Fibroblast of the aortic adventitia (primary cell): ENCODE measurements around the gene CEP112. TPM values are rescaled to one million over a fixed set of nuclear protein-coding genes. Genes with fewer than 3 reads are reported as not detected.

Experiments used
- DNase-seq: peaks from one replicate; pipeline ENCODE4 v3.0.0-alpha.2; 2010; ENCODE audit warnings: low read depth
- H3K4me3 ChIP-seq: 2 replicates; pipeline ENCODE4 v1.5.1; 2011; ENCODE audit warnings: low read depth, mild to moderate bottlenecking, control low read depth, low read length, moderate library complexity
- CTCF ChIP-seq: IDR thresholded peaks from 2 replicates; pipeline ENCODE4 v1.5.1; 2011; ENCODE audit warnings: mild to moderate bottlenecking, low read length, control low read depth, inconsistent platforms; ENCODE audit not compliant: insufficient read depth
- total RNA-seq: library from RNA; depleted of rRNA; stranded (reverse); fragments of >200 nt; gene quantifications from 2 replicates; pipeline ENCODE4 v1.2.3, GENCODE V29; 2012; ENCODE audit warnings: low replicate concordance

CEP112 gene
- total RNA-seq: 7.2 and 10.6 TPM in 2 replicates

DNA sequence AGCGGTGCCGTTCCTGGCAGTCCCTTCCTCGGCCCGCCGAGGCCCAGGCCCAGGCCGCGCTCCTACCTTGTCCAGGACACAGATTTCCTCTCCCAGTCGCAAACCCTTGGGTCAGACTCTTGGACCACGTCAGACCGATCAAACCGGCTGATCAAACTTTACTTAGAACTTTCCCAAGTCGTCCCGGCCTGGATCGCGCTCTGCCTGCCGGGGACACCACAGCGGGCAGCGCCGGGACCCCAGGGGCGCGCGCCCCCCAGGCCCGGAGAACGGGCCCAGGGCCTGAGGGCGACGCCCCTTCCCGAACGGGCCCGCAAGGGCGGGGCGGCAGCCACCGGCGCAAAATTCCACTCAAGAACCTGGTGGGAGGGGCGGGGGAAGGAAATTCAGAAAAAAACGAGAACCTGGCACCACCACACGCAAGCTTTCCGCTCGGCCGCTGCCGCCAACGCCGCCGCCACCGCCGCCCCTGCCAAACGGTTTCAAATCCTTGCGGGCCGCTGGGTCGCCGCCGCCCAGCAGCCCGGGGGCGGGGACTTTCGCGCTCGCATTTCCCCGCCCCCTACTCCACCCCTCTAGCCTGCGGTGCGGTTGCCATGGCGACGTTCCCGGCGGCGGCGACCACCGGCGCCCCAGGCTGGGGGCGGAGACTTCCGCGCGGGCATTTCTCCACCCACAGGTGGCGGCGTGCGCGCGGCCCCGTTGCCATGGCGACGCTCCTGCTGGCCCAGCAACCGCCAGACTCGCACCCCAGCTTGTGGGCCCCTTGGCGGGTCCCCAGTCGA is at the start of gene CEP112:
Gene CEP112 (minus strand): TSS at position 541 of the 785 bp plus-strand sequence.
- peak within 1 kb of the TSS; percentile 71 for H3K4me3 ChIP-seq
- DNase-seq: peak; percentile 49
- no peak for TF ChIP-seq CTCF

- H3K4me3 ChIP-seq: no peak overlapping the region
- TF ChIP-seq CTCF: no peak
- peak; percentile 40 for DNase-seq
Measured at GRCh38 chr17:66240630-66241029, 48.7 kb upstream of the CEP112 start.

GRCh38 chr17:66240013-66240412 is 48.1 kb upstream of the CEP112 start:
- DNase-seq: no peak
- no peak for TF ChIP-seq CTCF
- no peak overlapping the region for H3K4me3 ChIP-seq

- no peak for DNase-seq
- H3K4me3 ChIP-seq: no peak overlapping the region
- TF ChIP-seq CTCF: no peak
Measured at GRCh38 chr17:66235377-66235994, 43.6 kb upstream of the CEP112 start.

- no peak for DNase-seq
- no peak overlapping the region for H3K4me3 ChIP-seq
- TF ChIP-seq CTCF: no peak
Measured at GRCh38 chr17:66234611-66235010, 42.7 kb upstream of the CEP112 start.

DNA sequence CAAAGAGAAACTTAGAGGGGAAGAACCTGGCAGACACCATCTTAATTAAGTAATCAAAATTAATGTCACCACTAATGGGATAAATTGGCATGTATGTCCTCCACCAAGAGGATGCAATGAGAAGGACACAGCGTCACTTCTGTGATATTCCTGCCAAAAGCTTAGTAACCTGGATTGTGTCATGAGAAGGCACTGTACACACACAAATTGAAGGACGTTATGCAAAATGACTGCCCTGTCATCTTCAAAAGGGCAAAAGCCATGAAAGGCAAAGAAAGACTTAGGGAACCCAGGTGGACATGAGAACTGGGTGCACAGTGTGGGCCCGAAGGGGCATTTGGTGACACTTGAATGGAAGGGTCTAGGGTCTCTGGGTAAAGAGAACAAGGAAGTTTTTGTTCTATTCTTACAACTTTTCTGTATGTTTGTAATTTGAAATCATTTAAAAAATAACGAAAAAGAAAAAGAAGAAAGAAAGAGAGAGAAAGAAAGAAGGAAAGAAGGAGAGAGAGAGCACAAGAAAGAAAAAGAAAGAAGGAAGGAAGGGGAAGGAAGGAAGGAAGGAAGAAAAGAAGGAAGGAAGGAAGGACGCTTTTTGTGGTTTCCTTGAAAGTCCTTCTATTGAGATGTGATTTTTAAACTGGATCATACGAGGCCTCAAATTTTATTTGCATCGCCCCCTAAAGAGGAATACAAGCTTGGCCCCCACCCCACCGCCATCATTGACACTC is 41.3 kb upstream of the CEP112 start:
- H3K4me3 ChIP-seq: no peak overlapping the region
- no peak for TF ChIP-seq CTCF
- no peak for DNase-seq
